Ishikawa (cell line): ENCODE data around the gene INHBC.
A peak's percentile ranks its signal among the peaks of the same experiment; 100 is the strongest.

Experiments
- CEBPB ChIP-seq: IDR thresholded peaks from 2 replicates; pipeline ENCODE4 v1.6.1; 2012
- CREB1 ChIP-seq: IDR thresholded peaks from 2 replicates; pipeline ENCODE4 v1.6.1; 2012; ENCODE audit warnings: low read depth
- EP300 ChIP-seq: IDR thresholded peaks from 2 replicates; pipeline ENCODE4 v1.6.1; 2012; ENCODE audit warnings: borderline replicate concordance
- FOXM1 ChIP-seq: IDR thresholded peaks from 2 replicates; pipeline ENCODE4 v1.6.1; 2012; ENCODE audit warnings: low read depth, borderline replicate concordance
- MAX ChIP-seq: IDR thresholded peaks from 2 replicates; pipeline ENCODE4 v1.6.1; 2012
- NFIC ChIP-seq: IDR thresholded peaks from 2 replicates; pipeline ENCODE4 v1.6.1; 2012
- RAD21 ChIP-seq: IDR thresholded peaks from 2 replicates; pipeline ENCODE4 v1.6.1; 2012; ENCODE audit warnings: low read depth
- TAF1 ChIP-seq: IDR thresholded peaks from 2 replicates; pipeline ENCODE4 v1.6.1; 2012; ENCODE audit warnings: low read depth, mild to moderate bottlenecking
- TCF12 ChIP-seq: IDR thresholded peaks from 2 replicates; pipeline ENCODE4 v1.6.1; 2012; ENCODE audit warnings: low read depth
- TEAD4 ChIP-seq: IDR thresholded peaks from 2 replicates; pipeline ENCODE4 v1.6.1; 2012
- YY1 ChIP-seq: IDR thresholded peaks from 2 replicates; pipeline ENCODE4 v1.6.1; 2012; ENCODE audit warnings: low read depth
- ZBTB7A ChIP-seq: IDR thresholded peaks from 2 replicates; pipeline ENCODE4 v1.6.1; 2012; ENCODE audit warnings: low read depth
- TF ChIP-seq, protein P1 (sequence below): IDR thresholded peaks from 2 replicates; pipeline ENCODE4 v1.6.1; 2012; ENCODE audit warnings: low read depth, mild to moderate bottlenecking
- TF ChIP-seq, protein P2 (sequence below): IDR thresholded peaks from 2 replicates; pipeline ENCODE4 v1.6.1; 2012

INHBC gene

GRCh38 chr12:57452181-57452936 lies 17.8 kb downstream of the INHBC start:
- no peak for TF ChIP-seq TAF1

GRCh38 chr12:57452937-57453509 lies 18.4 kb downstream of the INHBC start:
- TF ChIP-seq RAD21 (peak; percentile 99), TEAD4 (no peak)

GRCh38 chr12:57454213-57454565 lies 19.6 kb downstream of the INHBC start:
- no peak for TF ChIP-seq CEBPB
- no peak for TF ChIP-seq TEAD4
- TF ChIP-seq TCF12 = no peak
- TF ChIP-seq, protein P1, sequence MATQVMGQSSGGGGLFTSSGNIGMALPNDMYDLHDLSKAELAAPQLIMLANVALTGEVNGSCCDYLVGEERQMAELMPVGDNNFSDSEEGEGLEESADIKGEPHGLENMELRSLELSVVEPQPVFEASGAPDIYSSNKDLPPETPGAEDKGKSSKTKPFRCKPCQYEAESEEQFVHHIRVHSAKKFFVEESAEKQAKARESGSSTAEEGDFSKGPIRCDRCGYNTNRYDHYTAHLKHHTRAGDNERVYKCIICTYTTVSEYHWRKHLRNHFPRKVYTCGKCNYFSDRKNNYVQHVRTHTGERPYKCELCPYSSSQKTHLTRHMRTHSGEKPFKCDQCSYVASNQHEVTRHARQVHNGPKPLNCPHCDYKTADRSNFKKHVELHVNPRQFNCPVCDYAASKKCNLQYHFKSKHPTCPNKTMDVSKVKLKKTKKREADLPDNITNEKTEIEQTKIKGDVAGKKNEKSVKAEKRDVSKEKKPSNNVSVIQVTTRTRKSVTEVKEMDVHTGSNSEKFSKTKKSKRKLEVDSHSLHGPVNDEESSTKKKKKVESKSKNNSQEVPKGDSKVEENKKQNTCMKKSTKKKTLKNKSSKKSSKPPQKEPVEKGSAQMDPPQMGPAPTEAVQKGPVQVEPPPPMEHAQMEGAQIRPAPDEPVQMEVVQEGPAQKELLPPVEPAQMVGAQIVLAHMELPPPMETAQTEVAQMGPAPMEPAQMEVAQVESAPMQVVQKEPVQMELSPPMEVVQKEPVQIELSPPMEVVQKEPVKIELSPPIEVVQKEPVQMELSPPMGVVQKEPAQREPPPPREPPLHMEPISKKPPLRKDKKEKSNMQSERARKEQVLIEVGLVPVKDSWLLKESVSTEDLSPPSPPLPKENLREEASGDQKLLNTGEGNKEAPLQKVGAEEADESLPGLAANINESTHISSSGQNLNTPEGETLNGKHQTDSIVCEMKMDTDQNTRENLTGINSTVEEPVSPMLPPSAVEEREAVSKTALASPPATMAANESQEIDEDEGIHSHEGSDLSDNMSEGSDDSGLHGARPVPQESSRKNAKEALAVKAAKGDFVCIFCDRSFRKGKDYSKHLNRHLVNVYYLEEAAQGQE = no peak
- TF ChIP-seq EP300 = no peak
- no peak for TF ChIP-seq FOXM1
- TF ChIP-seq CREB1 = no peak
- no peak for TF ChIP-seq YY1
- TF ChIP-seq, protein P2, sequence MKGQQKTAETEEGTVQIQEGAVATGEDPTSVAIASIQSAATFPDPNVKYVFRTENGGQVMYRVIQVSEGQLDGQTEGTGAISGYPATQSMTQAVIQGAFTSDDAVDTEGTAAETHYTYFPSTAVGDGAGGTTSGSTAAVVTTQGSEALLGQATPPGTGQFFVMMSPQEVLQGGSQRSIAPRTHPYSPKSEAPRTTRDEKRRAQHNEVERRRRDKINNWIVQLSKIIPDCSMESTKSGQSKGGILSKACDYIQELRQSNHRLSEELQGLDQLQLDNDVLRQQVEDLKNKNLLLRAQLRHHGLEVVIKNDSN = no peak
- TF ChIP-seq RAD21 = no peak

DNA sequence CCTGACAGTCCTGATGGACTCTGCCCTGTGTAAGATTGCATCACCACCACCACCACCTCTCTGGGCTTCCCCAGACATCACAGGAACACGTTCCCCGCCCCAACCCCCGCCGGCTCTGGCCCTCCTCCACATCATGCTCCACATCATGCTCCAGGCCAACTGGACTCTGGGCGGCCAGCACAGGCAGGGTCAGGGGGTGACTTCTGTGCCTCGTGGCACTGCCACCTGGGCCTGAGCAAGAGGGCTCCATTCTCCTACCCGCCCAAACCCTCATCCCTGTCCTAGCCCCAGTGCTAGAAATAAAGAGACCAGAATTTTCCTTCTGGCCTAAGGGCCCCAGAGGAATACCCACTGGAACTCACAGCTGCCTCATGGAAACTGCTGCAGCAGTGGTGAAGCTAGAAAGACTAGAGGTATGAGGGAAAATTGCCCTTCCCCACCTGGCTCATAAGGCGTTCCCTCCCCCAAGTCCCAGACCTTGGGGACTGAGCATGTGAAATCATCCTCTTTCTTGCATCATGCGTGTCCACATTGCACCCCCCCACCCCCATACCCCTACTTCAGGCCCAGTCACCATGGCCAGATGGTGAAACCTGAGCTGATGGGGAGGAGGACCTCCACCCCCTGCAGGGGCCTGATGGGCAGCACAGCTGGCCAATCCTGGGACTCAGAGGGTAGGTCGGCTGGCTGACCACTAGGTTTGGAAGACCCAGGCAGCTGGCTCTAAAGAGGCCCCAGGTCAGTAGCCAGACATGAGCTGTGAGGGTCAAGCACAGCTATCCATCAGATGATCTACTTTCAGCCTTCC lies 20.2 kb downstream of the INHBC start, which contains the start of gene INHBE:
INHBE (plus strand) TSS at position 742 of the 808 bp plus-strand sequence. CDS start 230 bp downstream, outside the sequence.
- TF ChIP-seq TEAD4 (no peak), RAD21 (no peak), CEBPB (peak; percentile 92), NFIC (peak; percentile 33), EP300 (no peak; the same call in 1 of the 2 replicates), MAX (peak; percentile 82), YY1 (0 out of 2 replicates have a peak, but pooled peaks have one; percentile 17), TCF12 (peak; percentile 80; the same call in 1 of the 2 replicates)
- TF ChIP-seq, protein P2 = no peak
- TF ChIP-seq, protein P1 = no peak

- TF ChIP-seq MAX (peak; percentile 19; the same call in 1 of the 2 replicates), TAF1 (no peak; the same call in 1 of the 2 replicates)
These were observed 21.0 kb downstream of the INHBC start for GRCh38 chr12:57455374-57456144.

DNA sequence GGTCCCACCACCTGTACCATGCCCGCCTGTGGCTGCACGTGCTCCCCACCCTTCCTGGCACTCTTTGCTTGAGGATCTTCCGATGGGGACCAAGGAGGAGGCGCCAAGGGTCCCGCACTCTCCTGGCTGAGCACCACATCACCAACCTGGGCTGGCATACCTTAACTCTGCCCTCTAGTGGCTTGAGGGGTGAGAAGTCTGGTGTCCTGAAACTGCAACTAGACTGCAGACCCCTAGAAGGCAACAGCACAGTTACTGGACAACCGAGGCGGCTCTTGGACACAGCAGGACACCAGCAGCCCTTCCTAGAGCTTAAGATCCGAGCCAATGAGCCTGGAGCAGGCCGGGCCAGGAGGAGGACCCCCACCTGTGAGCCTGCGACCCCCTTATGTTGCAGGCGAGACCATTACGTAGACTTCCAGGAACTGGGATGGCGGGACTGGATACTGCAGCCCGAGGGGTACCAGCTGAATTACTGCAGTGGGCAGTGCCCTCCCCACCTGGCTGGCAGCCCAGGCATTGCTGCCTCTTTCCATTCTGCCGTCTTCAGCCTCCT lies 21.6 kb downstream of the INHBC start:
- TF ChIP-seq TCF12 (no peak), MAX (peak; percentile 67), TEAD4 (peak; percentile 33; the same call in 1 of the 2 replicates), YY1 (no peak), ZBTB7A (no peak), FOXM1 (no peak), TAF1 (no peak), CREB1 (no peak), RAD21 (peak; percentile 52; the same call in 1 of the 2 replicates)
